Erythroblast (primary cell): ENCODE results near the gene MROH2A.

Experiments
- GATA1 ChIP-seq: IDR thresholded peaks from 2 replicates; pipeline ENCODE4 v1.6.1; 2011; ENCODE audit warnings: low read depth, mild to moderate bottlenecking, control low read depth, low read length, moderate library complexity
- POLR2A ChIP-seq: IDR thresholded peaks from 2 replicates; pipeline ENCODE4 v1.6.1; 2011; ENCODE audit warnings: mild to moderate bottlenecking, low read length

DNA sequence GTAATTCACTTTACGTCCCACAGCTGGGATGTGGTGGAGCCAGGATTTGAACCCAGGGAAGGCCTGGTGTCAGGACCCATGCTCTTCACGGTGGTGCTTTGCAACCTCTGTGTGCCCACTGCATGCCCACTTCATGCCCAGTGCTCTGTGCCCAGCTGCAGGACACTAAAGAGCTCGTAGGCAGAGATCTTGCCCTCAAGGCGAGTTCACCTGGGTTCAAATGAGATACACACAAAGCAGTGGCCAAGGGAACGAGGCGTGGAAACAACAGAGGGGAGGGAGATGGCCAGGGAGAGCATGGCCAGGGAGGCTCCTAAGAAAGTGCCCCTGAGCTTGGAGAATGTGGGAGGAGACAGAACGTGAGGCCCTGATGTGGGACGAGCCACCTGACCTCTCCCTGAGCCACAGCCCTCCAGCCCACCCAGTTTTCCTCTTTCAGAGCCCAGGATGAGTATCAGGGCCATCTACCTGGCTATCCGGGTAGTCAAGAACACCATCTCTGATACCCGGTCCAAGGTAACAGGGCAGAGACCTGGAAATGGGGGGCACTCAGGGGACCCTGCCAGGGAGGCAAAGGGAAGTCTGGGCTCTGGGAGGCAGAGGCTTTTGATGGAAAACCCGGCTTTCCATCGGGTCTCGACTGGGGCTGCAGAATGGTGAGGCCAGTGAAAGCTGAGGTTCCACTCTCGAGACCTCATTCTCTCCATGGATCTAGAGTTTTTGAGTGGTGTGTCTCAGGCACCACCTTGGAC is 20.4 kb downstream of the MROH2A start:
- TF ChIP-seq POLR2A (no peak), GATA1 (no peak)
